ENCODE data around the gene MUSK.
"Not testable (repeated sequence)": the region's sequence is repeated elsewhere in the genome, so short reads cannot be mapped to it uniquely, and the experiment has no call there.

MUSK gene

DNA sequence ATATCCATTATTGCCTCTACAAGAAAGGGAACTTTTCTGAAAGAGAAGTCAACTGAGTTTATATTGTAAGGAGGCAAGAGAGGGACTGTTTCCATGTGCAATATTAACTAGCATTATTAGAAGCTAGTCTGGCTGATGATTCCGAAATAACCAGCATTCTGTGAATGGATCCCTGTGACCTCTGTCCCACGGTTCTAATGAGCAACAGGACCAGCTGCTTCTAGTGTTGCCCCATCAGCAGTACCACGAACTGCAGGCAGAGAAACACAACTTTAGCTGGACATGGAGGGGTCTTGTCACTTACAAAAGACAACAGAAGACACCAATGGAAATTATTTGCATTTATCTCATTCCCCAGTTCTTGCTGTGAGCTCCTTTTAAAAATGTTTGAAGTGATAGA, 95.4 kb downstream of the MUSK start:
- no peak for DNase-seq

DNA sequence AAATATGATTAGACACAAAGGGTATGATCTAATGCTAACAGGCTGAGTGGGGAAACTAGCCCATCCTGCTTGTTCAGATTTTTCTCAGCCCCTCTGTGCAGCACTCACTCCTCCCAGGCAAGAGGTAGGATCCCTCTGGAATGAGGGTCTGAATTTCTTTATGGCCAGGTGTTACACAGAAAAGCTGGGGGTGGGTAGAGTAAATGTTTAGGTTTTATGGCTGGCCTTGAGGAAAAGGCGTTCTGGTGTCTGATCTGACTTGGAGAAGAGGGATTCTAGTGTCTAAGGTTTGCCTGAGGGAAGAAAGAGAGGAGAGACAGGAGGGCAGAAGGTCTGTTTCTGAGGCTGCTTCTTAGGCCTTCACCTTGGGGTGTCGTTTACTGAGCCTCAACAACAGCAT, 97.3 kb downstream of the MUSK start:
- DNase-seq, result no peak

DNA sequence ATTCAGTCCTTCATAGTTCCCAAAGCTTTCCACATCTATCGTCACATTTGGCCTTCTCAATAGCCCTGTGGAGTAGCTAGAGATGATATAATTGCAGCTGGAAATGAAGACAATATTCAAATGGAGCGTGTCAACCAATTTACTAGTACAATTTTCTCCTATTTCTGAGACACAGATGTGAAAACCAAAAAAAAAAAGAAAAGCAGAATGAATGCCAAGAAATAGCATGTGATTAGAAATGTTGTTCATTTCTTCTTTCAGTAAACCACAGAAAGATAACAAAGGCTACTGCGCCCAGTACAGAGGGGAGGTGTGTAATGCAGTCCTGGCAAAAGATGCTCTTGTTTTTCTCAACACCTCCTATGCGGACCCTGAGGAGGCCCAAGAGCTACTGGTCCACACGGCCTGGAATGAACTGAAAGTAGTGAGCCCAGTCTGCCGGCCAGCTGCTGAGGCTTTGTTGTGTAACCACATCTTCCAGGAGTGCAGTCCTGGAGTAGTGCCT, 99.0 kb downstream of the MUSK start:
- DNase-seq, result no peak

DNA sequence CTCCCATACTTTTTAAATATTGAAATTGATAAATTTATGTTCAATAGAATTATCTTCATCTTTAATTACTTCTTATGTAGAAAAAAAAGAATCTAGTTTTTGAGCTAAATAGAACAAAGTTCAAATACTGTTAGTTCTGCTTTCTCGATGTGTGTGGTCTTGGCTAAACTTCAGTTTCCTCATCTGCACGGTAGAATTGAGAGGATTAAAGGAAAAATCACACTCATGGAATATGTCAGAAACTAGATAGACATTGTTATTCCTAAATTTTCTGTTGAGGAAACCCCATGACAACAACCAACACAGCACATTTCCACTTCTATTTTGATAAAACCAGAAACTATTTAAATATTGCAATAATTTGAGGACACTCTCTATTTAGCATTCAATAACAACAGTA, 100.3 kb downstream of the MUSK start:
- no peak for DNase-seq

DNA sequence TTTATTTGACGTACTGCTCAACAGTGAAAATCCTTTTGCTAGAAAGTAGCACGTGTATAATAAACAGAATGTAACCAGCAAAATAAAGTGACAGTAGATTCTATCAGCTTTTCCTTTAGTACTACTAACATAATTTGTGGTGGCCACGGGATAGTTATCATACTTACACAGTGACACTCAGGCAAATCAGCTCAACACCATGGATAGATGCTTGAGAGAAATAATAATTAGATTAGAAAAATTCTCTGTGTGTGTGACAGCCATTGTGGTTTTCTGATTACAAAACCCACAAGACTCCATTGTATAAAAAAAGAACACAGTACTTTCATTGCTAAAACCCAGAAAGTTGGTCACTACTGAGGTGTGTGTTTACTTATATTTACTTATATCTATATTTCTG, 101.1 kb downstream of the MUSK start:
- DNase-seq, result no peak

DNA sequence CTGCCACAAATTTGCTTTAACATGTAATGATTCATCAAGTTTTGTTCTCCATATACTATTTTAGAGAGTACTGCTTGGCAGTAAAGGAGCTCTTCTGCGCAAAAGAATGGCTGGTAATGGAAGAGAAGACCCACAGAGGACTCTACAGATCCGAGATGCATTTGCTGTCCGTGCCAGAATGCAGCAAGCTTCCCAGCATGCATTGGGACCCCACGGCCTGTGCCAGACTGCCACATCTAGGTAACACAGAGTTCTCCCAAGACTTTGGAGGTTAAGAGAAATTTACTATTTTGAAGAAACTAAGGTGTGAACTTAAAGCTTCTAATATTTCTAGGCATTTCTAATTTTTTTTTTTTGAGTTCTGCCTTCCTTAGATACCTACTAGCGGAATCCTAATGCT, 107.1 kb downstream of the MUSK start:
- no peak for DNase-seq

DNA sequence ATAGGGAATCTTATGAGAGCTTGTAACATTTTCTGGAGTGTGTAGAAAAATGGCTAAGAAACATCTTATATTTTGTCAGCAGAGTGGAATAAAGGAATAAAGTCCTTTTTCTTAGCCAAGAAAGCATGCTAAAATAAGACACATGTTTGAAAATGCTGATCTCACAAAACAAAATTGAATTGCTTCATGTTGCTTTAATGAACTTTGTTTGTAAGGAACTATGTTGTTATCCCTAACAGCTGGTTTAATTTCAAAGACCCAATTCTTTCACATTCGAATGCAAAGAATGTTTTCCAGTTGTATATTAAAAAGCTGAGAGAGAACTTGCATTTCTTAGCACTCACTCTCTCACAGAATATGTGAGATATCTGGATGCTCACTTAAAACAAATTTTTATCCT, 107.6 kb downstream of the MUSK start:
- DNase-seq, result no peak

DNA sequence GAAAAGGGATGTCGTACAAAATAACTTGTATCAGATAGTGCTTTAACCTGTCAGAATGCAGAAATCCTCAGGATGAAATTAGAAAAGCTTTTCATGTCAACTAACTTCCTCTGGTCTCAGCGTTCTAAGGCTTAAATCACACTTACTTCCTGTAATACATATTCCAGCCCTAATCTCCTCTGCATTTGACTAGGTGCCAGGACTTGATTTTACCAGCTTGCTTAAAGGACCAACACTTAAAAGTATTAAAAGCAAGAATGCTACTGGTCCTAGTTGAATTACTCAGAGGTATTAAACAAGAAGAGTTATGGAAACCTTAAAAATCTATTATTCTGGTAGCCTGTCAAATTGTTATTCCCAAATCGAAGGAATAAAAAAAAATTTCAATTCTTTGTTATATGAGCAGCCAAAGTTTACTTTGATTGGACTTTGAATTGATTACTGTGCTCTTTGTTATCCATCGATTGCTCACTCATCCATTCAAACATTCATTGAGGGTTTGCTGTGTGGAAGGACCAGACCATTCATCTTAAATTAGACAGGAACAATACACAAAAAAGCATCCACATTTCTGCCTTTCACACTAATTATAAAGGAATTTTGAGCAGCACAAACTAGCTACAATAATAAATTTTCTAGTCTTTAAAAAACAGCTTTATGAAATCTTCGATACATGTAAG, 108.7 kb downstream of the MUSK start:
- no peak for DNase-seq

DNA sequence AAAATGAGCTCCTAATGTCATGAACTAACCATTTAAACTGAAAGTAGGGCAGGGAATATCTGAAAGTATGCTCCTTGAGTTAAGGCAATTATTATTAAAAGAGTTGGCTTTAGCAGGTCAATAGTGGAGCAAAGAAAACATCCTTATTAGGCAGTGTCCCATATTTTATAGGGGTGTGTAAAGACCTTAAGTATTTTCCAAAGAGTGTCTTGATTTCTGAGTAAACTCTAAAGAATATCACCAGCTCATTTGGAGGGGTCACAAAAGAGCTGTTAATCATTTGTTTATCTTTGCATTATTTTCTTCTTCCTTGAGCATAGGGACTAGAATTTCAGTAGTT, 109.3 kb downstream of the MUSK start:
- no peak for DNase-seq

DNA sequence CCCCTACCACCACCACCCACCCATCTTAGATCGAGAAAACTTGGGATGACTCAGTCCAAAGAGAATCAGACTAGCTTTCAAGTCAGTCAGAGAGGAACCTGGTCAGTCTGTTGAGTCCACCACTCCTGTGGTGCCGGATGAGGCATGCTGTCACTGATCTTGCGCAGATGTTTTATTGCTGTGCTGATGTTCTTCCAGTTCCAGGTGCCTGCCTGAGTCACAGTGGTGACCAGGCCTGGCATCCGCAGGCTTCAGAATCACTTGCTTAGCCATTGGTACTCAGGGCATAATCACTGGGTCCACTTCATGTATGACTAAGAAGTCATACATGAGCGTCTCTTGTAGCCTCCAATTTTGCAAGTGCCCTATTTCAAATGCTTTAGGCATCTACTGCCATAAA, 114.1 kb downstream of the MUSK start:
- no peak for DNase-seq

DNA sequence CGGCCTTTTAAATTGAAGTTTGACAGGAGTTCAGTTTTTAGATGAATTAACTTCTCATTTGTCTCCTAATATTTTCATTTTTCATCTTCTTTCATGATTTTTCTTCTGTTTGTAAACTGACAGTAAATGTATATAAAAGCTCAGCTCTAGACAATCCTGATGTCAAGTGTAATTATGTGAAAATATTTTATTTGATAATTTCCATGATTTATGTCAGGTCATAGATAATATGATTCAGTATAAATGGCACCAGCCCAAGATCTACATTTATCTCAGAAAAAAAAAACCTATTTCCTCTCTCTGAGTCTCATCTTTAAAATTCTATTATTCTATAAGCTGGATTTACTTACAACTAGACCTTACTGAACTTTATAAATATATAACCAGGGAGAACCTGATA, 115.7 kb downstream of the MUSK start:
- no peak for DNase-seq

DNA sequence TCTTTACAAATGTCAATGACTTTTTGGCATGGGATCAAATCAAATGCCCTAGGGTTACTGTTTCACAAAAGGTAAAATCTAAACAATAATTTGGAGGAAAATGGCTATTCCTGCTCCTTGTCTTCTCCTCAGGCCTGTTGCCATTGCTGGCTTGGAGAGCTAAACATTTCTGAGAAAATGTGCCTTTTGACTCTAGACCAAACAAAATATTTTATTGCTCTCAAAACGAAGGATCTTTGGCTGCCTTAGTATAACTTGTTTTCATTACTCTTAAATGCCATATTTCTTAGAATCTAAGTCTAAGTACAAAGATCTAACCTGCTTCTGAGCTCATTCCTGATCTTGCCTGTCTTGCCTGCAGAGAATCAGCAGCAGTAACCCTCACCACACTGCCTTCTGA, 116.6 kb downstream of the MUSK start:
- no peak for DNase-seq

DNA sequence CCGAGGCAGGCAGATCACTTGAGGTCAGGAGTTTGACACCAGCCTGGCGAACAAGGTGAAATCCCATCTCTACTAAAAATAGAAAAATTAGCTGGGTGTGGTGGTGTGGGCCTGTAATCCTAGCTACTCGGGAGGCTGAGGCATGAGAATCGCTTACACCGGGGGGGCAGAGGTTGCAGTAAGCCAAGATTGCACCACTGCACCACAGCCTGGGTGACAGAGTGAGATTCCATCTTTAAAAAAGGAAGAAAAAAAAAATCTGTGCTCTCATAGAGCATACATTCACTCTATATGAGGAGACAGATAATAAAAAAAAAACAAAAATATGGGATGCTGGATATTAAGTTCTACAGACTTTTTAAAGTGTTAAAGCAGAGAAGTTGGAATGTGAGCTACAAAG, 119.8 kb downstream of the MUSK start:
- DNase-seq, result not testable (repeated sequence)

DNA sequence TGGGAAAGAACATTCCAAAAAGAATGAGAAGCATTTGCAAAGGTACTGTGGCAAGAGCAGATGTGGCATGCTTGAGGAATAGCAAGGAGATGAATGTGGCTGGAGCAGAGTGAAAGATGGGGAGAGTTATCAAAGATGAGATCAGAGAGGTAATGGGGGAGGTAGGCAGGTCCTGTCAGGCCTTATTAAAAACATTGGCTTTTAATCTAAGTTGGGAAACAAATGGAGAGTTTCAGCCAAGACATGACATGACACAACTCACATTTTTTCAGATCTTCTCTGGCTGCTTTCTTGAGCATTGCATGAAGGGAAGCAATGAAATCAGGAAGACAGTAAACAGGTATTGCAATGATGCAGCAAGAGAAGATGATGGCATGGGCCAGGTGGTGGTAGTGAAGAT, 120.3 kb downstream of the MUSK start:
- DNase-seq, result no peak

DNA sequence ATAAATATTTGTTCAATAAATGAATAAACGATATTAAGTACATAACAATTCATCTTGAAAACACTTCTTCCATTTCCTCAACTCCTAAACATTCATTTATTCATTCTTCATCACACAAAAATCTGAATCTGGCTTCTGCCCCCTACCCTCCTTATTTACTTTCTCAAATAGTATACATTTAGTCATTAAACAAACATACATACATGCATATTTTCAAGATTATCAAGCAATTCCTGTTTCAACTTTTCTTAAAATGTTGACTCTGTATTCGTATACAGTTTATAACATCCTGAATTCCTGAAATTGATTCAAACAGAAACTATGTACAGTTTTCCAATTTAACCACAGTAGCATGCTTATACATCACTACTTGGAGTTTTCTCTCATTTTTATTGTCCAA, 129.0 kb downstream of the MUSK start:
- no peak for DNase-seq

DNA sequence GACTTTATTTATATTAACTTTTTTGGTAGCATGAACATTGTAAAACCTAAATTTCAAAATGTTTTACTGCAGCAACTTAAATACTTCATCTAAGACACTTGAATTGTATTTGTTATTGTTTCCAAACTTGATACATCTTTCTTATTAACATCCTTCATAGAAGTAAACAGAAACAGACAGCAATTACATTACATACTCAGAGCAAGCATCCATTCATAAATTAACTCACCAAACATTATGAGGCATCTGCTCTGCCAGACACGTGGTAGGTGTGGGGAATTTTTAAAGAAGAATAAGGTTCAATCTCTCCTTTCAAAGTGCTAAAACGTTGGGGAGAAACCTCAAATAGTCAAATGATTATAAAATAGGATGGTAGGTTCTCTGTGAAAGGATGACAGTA, 130.8 kb downstream of the MUSK start:
- no peak for DNase-seq

DNA sequence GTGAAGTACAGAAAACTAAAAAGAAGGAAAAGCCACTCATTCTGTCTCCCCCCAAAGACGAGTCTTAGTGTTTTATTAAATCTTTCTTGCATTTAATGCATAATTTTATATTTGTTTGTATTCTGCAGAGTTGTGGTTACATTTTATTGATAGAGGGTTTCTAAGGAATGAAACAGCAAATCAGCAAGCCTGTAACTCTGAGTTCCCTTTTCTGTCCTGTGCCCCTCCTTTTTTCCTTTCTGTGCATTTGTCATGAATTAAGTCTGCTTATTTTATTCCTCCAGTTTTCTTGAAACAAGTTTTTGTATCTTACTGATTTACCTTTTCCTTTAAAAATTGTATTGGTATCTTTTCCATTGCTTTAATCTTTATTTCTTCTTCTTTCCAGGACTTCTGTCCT, 132.8 kb downstream of the MUSK start:
- DNase-seq, result no peak

DNA sequence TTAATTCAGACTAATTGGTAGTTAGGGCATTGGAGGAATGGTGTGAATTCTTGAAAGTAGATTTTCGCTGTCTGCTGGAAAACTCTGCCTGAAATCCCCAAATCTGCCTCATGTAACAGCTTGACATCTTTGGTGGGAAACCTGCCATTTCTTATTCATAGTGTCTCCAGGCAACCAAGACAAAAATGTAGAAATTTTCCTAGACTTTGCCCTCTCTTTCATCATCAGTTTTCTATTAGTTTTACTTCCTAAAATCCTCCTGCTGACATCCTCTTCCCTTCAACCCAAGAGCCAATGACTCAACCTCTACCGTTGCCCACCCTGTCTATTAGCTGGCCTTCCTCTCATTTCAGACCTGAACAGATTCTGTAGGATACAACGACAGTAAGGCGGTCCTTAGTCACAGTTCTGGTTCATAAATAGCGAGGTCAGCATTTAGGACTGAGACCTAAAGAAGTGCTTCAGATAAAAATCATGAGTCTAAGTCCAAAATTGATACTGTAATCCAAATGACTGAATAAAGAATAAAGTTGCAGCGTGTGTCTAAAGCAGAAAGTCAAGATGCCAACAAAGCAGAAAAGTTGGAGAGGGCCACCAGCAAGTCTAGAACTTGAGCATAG, 133.9 kb downstream of the MUSK start:
- no peak for DNase-seq

DNA sequence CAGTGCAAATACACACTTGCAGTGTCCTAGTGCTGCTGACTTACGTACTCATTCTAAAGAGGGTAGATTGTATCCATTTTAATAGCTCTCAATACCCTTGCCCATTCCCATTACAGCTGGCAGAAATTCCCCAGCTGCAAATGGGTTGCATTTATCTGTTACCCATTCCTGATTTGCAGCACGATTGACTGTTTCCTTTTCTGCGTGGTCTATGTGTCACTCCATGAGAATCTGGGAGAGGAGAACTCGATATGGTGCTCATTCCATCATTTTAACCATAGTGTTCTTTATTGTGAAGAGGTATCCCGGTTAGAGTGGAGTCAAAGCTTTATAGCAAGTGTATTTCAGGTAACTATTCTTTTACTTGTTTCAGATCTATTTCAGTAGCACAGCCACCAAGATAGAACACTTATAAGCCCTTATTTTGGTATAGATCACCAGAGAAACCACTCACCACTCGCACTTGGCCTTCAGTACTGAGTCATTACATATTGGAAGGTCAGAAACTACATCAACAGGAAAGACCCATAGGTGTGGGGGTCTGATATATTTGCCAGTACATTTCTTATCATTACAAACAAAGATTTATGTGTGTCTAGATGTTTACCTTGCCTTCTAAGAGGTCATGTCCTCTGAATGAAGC, 139.5 kb downstream of the MUSK start:
- no peak for DNase-seq

DNA sequence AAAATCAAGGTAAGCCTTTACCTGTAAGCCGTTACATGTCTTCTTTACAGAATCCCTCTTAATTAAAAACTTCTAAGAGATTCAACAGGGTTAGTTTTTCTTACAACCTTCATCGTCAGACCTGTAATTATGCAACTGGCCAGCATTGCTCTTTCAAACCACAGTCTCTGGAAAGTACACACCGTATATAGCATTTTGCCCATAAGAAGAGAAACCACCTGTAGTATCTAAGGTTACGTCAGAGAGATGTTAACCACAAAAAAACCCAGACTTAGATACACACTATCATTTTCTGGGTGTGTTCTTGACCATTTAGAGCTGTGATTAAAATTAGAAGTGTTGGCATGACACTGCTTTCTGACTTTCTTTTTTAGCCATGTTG, 140.0 kb downstream of the MUSK start:
- DNase-seq, result no peak

DNA sequence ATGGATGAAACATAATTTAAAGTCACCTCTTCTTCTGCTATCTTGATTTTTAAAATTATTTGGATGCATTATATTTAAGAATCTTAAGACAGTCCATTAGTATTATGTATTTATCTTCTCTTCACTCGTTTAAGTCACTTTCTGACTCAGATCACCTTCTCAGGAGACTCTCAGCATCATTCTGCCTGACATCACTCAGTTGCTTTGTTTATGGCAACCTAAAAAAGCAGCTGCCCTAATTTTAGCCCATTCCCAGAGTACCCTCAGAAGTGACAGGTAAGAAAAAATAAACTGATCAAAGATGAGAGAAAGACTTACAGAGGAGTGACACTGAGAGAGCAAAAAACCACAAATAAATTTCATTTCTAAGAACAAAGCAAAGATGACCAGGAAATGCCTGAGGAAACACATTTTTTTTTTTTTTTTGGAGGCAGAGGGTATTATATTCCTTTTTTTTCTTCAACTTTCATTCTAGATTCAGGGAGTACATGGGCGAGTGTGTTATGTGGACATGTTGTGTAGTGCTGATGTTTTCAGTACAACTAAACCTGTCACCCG, 140.5 kb downstream of the MUSK start:
- no peak for DNase-seq

DNA sequence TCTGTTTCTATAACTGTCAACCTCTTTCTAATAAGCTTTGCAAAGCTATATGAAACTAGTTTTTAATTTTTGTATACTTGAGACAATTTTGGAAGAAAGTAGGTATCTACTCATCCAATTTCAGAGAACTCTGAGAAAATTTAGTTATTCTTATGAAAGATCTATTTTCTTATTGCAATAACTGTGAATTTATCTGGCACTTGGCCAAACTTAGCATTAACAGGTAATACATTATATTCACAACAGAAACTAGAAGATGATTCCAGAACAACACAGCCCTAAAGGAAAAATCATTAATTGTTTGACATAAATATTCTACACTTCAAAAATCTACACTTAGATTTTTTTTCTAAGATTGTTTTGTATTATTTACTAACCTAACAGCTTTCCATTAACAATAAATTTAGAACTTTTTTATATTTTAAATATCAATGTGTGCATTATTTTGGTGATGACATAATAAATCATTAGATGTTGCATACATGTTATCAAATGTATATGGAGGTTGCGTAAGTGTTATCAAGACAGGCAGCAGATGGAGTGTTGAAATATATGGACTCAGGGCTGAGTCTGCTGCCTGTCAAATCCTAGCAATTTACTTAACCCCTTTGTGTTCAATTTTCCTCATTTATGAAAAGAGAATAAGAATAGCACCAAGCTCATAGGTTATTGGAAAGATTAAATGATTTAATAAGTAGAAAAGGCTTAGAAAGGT, 141.8 kb downstream of the MUSK start:
- DNase-seq, result no peak

DNA sequence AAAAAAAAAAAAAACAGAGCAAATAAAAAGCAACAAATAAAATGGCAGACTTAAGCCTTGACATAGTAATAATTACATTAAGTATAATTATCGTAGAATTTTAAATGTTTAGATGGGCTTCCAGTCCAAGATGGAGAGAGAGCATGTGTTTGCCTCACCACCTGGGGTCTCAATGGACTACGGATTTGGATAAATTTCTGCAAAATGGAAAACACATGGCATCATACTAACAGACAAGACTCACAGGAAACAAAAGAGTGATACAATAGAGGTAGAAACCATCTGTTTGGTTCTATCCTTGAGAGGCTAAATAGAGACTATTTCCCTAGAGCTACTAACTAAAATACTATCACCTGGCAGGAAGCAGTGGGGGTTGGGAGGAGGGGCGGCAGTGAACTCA, 144.3 kb downstream of the MUSK start:
- no peak for DNase-seq

DNA sequence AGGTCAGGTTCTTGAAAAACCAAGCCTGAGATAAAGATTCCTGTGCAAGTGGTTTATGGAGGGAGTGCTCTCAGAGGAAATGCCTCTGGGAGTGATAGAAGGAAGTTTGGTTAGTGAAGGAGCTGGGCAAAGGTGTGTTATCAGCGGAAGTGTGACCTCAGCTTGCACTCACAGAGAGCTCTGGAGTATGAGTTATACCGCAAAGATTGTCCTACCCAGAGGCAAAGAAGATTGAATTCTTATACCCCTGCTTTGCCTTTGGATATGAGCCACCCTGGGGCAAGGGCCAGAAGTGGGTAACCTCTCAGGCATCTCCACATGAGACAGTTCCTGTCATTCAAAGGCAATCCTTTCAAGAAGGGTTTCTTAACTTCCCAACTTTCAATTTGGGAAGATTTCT, 145.6 kb downstream of the MUSK start:
- DNase-seq, result no peak
